ENCODE data around the gene VPREB1.
"Not testable (repeated sequence)": the region's sequence is repeated elsewhere in the genome, so short reads cannot be mapped to it uniquely, and the experiment has no call there.

The VPREB1 gene

DNA sequence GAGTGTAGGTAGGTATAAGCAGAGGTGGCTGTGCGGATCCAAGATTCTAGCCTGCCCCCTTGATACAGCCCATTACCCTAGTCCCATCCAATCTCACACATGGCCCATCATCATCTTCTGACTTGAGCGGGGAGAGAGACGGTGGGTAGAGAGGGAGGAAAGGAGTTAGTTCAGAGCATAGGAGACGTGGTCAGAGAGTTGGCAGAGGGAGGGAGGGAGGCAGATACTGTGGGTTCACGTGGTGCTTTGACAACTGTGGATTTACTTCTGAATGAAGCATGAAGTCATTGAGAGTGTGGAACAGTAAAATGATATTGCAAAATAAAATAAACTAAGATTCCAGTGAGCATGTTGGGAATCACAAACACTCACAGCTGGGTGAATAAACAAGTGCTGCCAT is 31.4 kb upstream of the VPREB1 start:
- no peak for DNase-seq

DNA sequence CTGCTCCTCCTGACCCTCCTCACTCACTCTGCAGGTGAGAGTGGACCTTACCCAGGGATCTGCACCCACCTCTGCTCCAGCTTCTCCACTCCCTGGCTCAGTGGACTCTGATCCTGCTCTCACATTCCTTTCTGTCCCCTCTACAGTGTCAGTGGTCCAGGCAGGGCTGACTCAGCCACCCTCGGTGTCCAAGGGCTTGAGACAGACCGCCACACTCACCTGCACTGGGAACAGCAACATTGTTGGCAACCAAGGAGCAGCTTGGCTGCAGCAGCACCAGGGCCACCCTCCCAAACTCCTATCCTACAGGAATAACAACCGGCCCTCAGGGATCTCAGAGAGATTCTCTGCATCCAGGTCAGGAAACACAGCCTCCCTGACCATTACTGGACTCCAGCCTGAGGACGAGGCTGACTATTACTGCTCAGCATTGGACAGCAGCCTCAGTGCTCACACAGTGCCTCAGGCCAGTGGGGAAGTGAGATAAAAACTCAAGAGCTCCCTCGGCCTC is 29.7 kb upstream of the VPREB1 start:
- no peak for DNase-seq

DNA sequence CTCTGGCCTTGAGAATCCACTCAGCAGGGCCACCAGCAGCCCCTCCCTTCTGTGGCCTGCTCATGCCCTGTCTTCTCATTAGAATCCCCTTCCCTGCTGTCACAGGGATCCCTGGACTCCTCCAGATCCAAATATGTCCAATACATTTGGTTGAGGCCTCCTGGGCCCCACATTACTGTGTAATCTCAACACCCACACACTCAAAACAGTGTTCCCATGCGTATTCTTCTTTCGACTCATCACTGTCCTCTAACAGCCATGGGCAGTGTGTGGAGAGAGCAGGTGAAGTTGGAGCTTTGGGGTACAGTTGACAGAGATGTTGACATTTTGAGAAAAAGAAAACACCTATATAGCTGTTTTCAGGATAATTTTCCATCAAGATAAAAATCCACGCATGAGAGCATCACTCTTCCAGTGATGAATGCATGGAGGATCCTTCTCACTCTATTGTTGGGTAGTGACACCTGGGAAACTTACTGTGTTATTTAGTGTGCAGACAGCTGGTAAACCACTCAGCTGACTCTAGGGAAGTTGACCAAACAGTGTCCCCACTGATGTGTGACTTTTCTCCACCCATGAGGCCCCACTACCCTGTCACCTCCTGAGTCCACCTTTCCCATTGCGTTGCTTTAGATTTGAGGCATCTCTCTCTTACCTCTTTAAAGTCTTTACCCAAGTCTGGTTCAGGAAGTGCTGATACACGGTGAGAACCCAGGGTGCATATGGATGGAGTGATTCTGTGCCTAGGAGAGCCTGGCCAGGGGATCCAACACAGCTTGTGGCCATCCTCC is 28.7 kb upstream of the VPREB1 start:
- DNase-seq = no peak

DNA sequence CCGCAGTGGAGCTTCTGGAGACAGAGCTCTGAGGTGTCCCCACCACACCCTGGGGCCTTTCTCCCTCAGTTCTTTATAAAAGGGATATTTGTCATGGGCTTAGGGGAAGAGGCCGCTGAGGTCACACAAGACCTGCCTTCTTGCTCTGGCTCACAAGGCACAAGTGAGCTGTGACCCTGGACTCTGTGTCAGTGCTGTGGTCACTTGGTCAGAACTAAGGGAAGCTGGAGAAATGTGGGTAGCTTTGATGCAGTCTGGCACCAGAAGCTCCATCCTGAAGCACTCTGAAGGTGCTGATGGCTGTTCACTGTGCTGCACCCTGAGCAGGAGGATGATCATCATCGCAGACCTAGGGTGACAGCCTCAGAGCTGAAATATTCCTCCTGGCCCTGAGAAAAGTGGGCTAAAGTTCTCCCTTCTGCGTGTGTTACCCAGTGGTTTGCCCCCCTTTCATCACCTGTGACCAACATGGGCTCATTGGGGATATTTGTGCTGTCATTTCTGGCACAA is 28.1 kb upstream of the VPREB1 start:
- no peak for DNase-seq

GRCh38 chr22:22218302-22218701 is 26.3 kb upstream of the VPREB1 start:
- DNase-seq = no peak

DNA sequence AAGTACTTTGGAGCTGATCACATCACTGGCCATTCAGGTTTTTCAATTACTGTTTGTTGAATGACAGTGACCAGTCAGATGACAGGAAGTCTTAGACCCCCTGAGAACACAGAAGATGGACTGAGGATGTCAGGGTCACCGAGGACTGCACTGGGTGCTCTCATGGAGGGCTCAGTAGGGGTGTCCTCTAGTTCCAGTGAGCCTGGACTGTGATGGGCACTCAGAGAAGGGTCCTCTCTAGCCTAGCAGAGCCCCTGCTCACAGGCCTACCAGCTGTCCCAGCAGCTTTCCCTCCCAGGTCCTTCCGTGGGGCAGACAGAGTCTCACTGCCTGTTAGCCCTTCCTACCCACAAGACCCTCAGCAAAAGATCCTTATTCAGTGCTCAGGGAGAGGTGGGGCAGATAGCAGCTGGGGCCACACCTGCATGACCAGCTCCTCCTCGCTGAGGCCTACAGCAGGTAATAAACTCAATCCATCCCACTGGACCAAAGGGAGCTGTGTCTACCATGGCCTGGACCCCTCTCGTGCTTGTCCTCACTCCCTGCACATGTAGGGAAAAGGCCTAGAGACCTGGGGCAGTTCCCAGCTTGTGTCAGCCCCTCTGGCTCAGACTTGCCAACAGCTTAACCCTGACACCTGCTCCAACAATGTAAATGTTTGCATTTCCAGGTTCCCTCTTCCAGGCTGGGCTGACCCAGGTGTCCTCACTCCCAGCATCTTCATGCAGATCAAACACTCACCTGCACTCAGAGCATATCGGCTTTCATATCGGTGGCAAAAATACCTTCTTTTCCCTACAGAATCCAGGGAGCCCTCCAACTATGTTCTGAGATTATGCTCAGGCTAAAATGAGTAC is 25.2 kb upstream of the VPREB1 start:
- DNase-seq = no peak

DNA sequence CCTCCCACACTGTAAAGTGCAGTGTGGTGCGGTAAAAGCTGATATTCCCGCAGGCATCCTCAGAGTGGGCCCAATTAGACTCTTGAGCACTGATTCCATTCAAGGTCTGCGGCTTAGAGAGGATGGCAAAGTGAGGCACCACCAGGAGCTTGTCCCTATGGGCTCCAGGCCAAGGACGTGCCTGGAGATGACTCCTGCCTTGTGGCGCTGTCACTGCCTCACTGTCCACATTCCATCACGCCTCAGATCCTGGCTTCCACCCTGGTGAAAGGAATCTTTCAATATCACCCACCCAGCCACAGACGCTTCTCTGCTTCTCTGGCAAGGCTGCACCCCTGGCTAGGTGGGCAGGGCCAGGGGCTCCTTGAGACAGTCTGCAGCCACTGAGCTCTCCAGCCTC is 23.5 kb upstream of the VPREB1 start:
- not testable (repeated sequence) for DNase-seq

DNA sequence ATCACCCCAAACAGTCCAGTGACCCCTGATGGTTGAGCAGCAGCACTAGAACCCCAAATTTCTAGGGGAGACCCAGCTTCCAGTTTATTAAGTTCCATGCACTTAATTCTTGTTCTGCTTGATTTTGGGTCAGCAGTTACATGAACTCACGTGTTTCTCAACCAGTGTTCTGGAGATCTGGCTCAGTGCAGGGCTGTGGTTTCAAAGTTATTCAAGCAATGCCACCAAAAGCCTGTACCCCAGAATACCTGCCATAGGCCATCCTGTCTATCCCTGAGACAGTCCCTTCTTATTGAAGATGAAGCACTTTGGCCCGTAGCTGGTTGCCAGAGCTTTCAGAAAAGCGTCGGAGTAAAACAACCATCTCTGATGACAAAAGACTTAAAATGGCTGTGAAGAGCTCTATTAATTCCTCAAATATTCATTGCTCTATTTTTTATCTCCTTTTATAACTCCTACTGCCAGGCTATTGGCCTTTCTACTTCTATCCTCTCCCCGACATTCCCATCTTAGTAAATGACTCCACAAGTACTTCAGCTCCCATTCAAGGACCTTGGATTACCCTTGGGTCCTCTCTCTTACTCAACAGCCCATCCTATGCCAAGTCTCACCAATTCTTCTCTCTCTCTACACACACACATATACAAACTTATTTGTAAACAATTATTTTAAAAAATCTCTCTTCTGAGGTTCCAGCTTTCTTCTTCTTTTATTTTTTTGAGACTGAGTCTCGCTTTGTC is 18.0 kb upstream of the VPREB1 start:
- DNase-seq = no peak

DNA sequence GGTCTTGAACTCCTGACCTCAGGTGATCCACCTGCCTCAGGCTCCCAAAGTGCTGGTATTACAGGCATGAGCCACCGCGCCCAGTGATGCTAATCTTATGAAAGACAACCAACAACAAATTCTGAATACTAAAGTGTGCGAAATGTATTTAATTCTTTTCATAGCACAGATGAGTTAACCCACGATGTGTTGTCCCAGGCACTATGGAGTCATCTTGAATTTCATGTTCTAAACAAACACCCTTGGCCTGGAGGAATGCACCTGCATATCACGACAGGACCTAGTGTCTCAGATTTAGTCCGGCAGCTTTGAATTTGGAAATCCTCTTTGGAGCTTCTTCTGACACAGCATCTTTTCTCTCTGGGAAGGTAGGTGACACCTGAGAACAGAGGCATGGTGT is 16.2 kb upstream of the VPREB1 start:
- DNase-seq = no peak

GRCh38 chr22:22228921-22229320 is 15.7 kb upstream of the VPREB1 start:
- no peak for DNase-seq

DNA sequence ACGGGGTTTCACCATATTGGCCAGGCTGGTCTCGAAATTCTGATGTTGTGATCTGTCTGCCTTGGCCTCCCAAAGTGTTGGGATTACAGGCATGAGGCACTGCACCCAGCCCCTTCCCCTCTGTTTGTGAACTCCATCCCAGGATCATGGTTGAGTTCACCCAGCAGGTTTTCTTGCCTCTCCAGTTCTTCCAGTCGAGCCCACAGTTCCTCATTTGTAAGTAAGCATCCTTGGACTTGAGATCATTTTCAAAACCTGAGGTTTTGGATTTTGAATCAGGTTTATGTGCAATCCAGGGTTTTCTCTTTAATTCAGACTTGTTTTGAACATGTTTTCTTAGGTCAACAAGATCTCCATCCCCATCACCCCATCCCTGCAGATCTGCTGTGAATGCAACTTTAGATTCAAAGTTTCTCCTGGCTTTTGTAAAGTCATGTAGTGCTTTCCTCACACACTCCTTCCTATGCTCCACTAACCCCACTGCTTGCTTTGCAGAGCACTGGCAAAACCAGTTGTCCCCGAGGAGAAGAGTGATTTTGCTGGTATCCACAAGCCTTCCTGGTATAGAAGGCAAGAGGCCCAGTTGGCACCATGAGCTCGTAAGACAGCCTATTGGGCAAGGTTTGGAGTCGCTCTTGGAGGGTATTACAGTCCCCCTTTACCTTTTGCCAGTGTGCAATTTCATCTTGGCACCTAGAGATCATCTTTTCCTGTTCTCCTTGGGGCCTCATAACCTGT is 14.7 kb upstream of the VPREB1 start:
- no peak for DNase-seq

DNA sequence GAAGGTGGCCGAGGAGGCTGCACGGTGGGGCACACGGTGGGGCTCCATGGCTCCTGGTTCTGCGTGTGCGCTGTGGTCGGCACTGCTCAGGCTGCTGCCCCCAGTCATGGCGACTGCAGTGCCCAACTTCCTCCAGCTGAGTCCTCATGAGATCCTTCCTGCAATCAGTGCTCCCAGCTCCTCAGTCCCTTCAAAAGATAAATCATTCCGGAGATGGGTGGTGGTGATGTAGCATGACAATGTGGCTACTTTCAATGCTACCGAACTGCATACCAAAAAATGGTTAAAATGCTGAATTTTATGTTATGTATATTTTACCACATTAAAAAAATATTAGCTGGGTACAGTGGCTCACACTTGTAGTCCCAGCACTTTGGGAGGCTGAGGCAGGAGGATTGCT is 14.1 kb upstream of the VPREB1 start:
- DNase-seq = no peak

DNA sequence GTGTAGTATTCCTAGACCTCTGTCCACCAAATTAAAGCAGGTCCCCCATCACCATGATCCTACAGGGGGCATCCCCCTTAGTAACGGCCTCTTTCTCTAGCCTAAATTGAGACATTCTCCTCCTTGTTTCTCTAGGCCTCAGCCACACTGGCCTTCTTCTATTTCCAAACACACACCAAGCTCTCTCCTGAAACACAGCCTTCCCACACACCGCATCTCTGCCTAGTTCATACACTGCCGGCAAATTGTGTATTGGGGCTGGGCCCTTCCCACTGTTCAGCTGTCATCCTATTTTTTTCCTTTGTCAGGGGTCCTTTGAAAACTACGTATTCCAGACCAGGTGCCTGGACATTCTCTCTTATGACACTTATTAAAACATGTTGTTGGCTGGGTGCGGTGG is 11.5 kb upstream of the VPREB1 start:
- DNase-seq = no peak

- peak in 7 of 51 donors; percentile 1 to 23 (median 5) for DNase-seq
These were observed 9.0 kb upstream of the VPREB1 start for GRCh38 chr22:22235558-22235957.

GRCh38 chr22:22237521-22237920 is 7.1 kb upstream of the VPREB1 start:
- no peak for DNase-seq

DNA sequence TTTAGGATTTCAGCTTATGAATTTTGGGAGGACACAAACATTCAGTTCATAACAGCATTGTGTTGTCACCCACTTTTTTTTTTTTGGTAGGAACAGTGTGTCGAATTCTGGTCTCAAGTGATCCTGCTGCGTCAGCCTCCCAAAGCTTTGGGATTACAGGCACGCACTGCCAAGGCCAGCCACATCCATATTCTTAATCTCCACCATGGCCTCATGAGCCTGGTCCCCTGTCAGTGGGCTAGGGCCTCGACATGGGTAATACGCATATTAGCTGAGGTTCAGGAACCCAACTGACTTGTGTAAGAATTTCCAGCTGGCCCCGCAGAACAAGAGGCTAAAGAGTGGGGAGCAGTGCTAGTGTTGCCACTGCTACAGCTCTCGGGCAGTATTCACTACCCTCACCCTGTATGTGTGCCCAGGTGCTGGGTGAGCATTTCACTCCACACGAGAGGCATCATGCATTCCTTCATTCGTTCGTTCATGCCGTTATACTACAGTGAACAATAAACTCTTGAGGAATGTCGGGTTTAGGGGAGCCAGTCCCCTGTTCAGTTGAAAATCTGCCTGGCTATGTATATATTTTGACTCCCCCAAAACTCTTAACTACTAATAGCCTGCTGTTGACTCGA is 5.2 kb upstream of the VPREB1 start:
- DNase-seq = no peak

- DNase-seq = no peak
These were observed 3.1 kb upstream of the VPREB1 start for GRCh38 chr22:22241554-22241898.

DNA sequence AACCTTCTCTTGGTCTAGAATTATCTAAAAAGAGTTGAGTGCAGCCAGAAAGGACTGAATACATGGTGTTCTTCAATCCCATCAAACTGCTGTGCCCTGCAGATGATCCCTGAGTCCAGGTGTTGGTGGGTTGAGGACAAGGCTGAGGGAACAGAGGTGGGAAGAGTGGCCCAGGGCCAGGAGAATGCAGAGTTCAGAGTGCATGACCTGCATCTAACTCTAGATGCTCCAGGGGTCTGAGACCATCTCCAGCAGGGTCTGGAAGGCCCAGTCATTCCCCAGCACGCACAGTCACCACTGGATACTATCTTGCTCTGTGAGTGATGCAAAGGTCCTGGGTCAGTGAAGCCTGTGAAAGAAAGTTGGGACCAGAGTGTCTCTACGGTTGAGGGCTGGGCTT is 2.1 kb upstream of the VPREB1 start:
- no peak for DNase-seq

DNA sequence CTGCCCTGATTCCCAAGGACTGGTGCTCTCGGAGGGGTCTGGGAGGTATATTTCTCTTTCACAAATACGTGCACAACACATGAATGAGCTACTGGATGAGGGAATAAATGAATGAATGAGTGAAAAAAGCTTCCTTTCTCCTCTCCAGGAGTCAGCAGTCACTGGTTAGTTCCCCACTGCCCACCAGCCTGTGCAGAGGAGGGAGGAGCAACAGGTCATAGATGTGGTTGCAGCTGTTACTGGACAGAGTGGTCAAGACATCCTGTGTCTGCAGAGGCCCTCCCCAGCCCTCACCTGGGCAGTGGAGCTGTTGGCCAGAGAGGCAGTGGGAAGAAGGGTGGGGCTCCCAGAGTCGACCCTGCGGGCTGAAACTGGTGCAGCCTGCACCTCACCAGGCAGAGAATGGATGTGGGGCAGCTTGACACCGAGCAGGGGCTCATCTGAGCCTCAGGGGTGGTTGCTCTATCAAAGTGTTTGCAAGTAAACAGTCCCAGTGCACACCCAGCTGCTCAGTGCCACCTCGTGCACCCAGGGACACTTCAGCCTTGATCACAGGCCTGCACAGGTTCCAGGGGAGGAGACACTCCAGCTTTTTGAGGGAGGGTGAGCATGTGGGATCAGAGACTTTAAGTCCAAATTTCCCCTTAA is 1.4 kb upstream of the VPREB1 start:
- no peak for DNase-seq

DNA sequence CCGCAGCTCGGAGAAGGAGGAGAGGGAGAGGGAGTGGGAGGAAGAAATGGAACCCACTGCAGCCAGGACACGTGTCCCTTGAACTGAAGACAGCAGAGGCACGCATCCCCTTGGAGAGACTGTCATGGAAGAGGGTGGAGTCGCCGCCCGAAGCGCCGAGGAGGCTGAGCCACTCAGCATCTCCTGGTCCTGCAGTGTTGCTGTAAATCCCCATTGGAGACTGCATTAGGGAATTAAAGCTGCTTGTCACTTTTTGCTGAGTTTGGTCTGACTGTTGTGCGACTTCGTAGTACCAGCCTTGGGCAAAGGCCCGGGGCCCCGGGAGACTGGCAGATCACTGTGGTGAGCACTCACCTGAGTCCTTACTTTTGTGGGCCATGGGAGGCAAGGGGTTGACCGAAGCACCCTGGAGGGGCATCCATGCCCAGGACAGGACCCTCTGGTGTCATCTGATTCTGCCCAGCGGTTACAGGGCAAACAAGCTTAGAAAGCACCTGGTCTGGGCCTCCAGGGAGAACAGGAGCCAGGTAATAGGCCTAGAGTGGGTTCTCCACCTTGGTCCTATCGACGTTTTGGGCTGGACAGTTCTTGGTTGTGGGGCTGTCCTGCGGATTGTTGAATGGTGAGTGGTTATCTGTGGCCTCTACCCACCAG is 797 bp downstream of the VPREB1 start:
- no peak for DNase-seq
